Measurements from ENCODE around the gene S1PR3.

The S1PR3 gene

GRCh38 chr9:89039104-89039465, 47.8 kb downstream of the S1PR3 start:
- DNase-seq, result no peak
- H3K9me3 Mint-ChIP-seq, result no peaks in the 10 kb centered on the region
- peaks cover 29% of the 10 kb centered on the region for H3K27me3 Mint-ChIP-seq
- H3K36me3 Mint-ChIP-seq (ENCODE audit: low read depth), result no peaks in the 10 kb centered on the region
- no peak overlapping the region for H3K27ac Mint-ChIP-seq
- no peaks in the 10 kb centered on the region for H3K4me1 Mint-ChIP-seq (ENCODE audit: low read depth)
- no peak overlapping the region for H3K4me3 Mint-ChIP-seq

- H3K27me3 Mint-ChIP-seq, result peaks cover 24% of the 10 kb centered on the region
- no peaks in the 10 kb centered on the region for H3K36me3 Mint-ChIP-seq (ENCODE audit: low read depth)
- H3K4me3 Mint-ChIP-seq, result no peak overlapping the region
- H3K9me3 Mint-ChIP-seq, result no peaks in the 10 kb centered on the region
- no peaks in the 10 kb centered on the region for H3K4me1 Mint-ChIP-seq (ENCODE audit: low read depth)
- H3K27ac Mint-ChIP-seq, result no peak overlapping the region
- DNase-seq, result no peak
Observed at GRCh38 chr9:89039664-89040063, 48.4 kb downstream of the S1PR3 start.

- Mint-ChIP-seq H3K27ac (no peak overlapping the region), H3K27me3 (peaks cover 14% of the 10 kb centered on the region), H3K36me3 (ENCODE audit: low read depth) (no peaks in the 10 kb centered on the region), H3K4me1 (ENCODE audit: low read depth) (no peaks in the 10 kb centered on the region), H3K4me3 (no peak overlapping the region), H3K9me3 (no peaks in the 10 kb centered on the region)
- no peak for DNase-seq
Observed at GRCh38 chr9:89042984-89043383, 51.7 kb downstream of the S1PR3 start.

GRCh38 chr9:89044104-89044503, 52.8 kb downstream of the S1PR3 start:
- no peak overlapping the region for H3K4me3 Mint-ChIP-seq
- H3K4me1 Mint-ChIP-seq (ENCODE audit: low read depth), result no peaks in the 10 kb centered on the region
- DNase-seq, result no peak
- no peaks in the 10 kb centered on the region for H3K9me3 Mint-ChIP-seq
- H3K27me3 Mint-ChIP-seq, result peaks cover 17% of the 10 kb centered on the region
- no peaks in the 10 kb centered on the region for H3K36me3 Mint-ChIP-seq (ENCODE audit: low read depth)
- H3K27ac Mint-ChIP-seq, result no peak overlapping the region

- H3K4me3 Mint-ChIP-seq, result no peak overlapping the region
- H3K9me3 Mint-ChIP-seq, result no peaks in the 10 kb centered on the region
- no peaks in the 10 kb centered on the region for H3K36me3 Mint-ChIP-seq (ENCODE audit: low read depth)
- no peak overlapping the region for H3K27ac Mint-ChIP-seq
- DNase-seq, result no peak
- H3K27me3 Mint-ChIP-seq, result peaks cover 17% of the 10 kb centered on the region
- H3K4me1 Mint-ChIP-seq (ENCODE audit: low read depth), result no peaks in the 10 kb centered on the region
Observed at GRCh38 chr9:89044881-89045280, 53.6 kb downstream of the S1PR3 start.

GRCh38 chr9:89046832-89047231, 55.6 kb downstream of the S1PR3 start:
- Mint-ChIP-seq H3K36me3 (ENCODE audit: low read depth) (no peaks in the 10 kb centered on the region), H3K4me1 (ENCODE audit: low read depth) (no peaks in the 10 kb centered on the region), H3K9me3 (no peaks in the 10 kb centered on the region), H3K27ac (no peak overlapping the region), H3K27me3 (peaks cover 15% of the 10 kb centered on the region), H3K4me3 (no peak overlapping the region)
- no peak for DNase-seq

- H3K27ac Mint-ChIP-seq, result no peak overlapping the region
- no peak overlapping the region for H3K4me3 Mint-ChIP-seq
- no peaks in the 10 kb centered on the region for H3K36me3 Mint-ChIP-seq (ENCODE audit: low read depth)
- no peaks in the 10 kb centered on the region for H3K9me3 Mint-ChIP-seq
- H3K27me3 Mint-ChIP-seq, result peaks cover 12% of the 10 kb centered on the region
- H3K4me1 Mint-ChIP-seq (ENCODE audit: low read depth), result no peaks in the 10 kb centered on the region
- no peak for DNase-seq
Observed at GRCh38 chr9:89047667-89048066, 56.4 kb downstream of the S1PR3 start.

- no peak for DNase-seq
- Mint-ChIP-seq H3K27me3 (peaks cover 12% of the 10 kb centered on the region), H3K9me3 (no peaks in the 10 kb centered on the region), H3K27ac (no peak overlapping the region), H3K4me3 (no peak overlapping the region), H3K36me3 (ENCODE audit: low read depth) (no peaks in the 10 kb centered on the region), H3K4me1 (ENCODE audit: low read depth) (no peaks in the 10 kb centered on the region)
Observed at GRCh38 chr9:89048616-89049015, 57.3 kb downstream of the S1PR3 start.

- Mint-ChIP-seq H3K4me1 (ENCODE audit: low read depth) (no peaks in the 10 kb centered on the region), H3K27me3 (peaks cover 12% of the 10 kb centered on the region), H3K27ac (no peak overlapping the region), H3K36me3 (ENCODE audit: low read depth) (no peaks in the 10 kb centered on the region), H3K4me3 (no peak overlapping the region), H3K9me3 (no peaks in the 10 kb centered on the region)
- no peak for DNase-seq
Observed at GRCh38 chr9:89049646-89050045, 58.4 kb downstream of the S1PR3 start.

GRCh38 chr9:89051421-89052025, 60.3 kb downstream of the S1PR3 start:
- Mint-ChIP-seq H3K27me3 (peaks cover 15% of the 10 kb centered on the region), H3K36me3 (ENCODE audit: low read depth) (no peaks in the 10 kb centered on the region), H3K4me1 (ENCODE audit: low read depth) (no peaks in the 10 kb centered on the region), H3K4me3 (no peak overlapping the region), H3K9me3 (no peaks in the 10 kb centered on the region), H3K27ac (no peak overlapping the region)
- DNase-seq, result no peak

- no peaks in the 10 kb centered on the region for H3K4me1 Mint-ChIP-seq (ENCODE audit: low read depth)
- no peaks in the 10 kb centered on the region for H3K9me3 Mint-ChIP-seq
- H3K27me3 Mint-ChIP-seq, result peaks cover 14% of the 10 kb centered on the region
- H3K27ac Mint-ChIP-seq, result no peak overlapping the region
- no peak for DNase-seq
- no peak overlapping the region for H3K4me3 Mint-ChIP-seq
- no peaks in the 10 kb centered on the region for H3K36me3 Mint-ChIP-seq (ENCODE audit: low read depth)
Observed at GRCh38 chr9:89052470-89053097, 61.3 kb downstream of the S1PR3 start.

GRCh38 chr9:89053301-89053700, 62.0 kb downstream of the S1PR3 start:
- no peak overlapping the region for H3K4me3 Mint-ChIP-seq
- no peak overlapping the region for H3K27ac Mint-ChIP-seq
- H3K27me3 Mint-ChIP-seq, result peaks cover 12% of the 10 kb centered on the region
- DNase-seq, result no peak
- H3K9me3 Mint-ChIP-seq, result no peaks in the 10 kb centered on the region
- no peaks in the 10 kb centered on the region for H3K36me3 Mint-ChIP-seq (ENCODE audit: low read depth)
- H3K4me1 Mint-ChIP-seq (ENCODE audit: low read depth), result no peaks in the 10 kb centered on the region
